ENCODE data around the gene CCIN.

Gene CCIN

DNA sequence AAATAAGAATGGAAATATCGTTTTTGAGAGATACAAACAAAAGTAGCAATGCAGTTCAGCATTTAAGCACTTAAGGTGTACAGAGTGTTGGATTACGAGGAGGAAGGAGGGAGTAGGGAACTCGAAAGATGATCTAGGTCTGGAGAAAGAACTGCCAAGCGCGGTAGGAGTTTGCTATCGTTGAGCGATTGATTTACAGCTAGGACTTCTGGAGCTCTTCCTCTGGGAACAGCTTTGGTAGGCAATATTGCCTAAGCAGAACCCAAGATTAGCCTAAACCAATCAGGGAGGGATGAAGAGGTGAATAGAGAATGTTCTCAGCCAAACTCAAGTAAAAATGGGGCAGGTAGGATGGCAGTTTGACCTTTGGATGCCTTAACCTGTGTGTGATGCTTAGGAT, 22.5 kb downstream of the CCIN start:
- H3K4me1 ChIP-seq (ENCODE audit: insufficient read depth, poor library complexity, severe bottlenecking), result peaks cover 15% of the 10 kb centered on the region
- H3K27ac ChIP-seq (ENCODE audit: poor library complexity, severe bottlenecking), result peak overlapping the region; percentile 54
- H3K27me3 ChIP-seq (ENCODE audit: insufficient read depth, poor library complexity, severe bottlenecking), result no peaks in the 10 kb centered on the region
- DNase-seq (ENCODE audit: low spot score) (no peak), ATAC-seq (ENCODE audit: low read depth) (no peak)
- peaks cover 23% of the 10 kb centered on the region for H3K36me3 ChIP-seq (ENCODE audit: low read depth)
- H3K4me3 ChIP-seq (ENCODE audit: severe bottlenecking), result peak overlapping the region; percentile 88
- TF ChIP-seq, protein P1, sequence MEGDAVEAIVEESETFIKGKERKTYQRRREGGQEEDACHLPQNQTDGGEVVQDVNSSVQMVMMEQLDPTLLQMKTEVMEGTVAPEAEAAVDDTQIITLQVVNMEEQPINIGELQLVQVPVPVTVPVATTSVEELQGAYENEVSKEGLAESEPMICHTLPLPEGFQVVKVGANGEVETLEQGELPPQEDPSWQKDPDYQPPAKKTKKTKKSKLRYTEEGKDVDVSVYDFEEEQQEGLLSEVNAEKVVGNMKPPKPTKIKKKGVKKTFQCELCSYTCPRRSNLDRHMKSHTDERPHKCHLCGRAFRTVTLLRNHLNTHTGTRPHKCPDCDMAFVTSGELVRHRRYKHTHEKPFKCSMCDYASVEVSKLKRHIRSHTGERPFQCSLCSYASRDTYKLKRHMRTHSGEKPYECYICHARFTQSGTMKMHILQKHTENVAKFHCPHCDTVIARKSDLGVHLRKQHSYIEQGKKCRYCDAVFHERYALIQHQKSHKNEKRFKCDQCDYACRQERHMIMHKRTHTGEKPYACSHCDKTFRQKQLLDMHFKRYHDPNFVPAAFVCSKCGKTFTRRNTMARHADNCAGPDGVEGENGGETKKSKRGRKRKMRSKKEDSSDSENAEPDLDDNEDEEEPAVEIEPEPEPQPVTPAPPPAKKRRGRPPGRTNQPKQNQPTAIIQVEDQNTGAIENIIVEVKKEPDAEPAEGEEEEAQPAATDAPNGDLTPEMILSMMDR (IDR thresholded peaks at IDR 0.05; ENCODE audit: poor library complexity, severe bottlenecking), result no peak
- H3K9me3 ChIP-seq (ENCODE audit: severe bottlenecking), result no peaks in the 10 kb centered on the region

DNA sequence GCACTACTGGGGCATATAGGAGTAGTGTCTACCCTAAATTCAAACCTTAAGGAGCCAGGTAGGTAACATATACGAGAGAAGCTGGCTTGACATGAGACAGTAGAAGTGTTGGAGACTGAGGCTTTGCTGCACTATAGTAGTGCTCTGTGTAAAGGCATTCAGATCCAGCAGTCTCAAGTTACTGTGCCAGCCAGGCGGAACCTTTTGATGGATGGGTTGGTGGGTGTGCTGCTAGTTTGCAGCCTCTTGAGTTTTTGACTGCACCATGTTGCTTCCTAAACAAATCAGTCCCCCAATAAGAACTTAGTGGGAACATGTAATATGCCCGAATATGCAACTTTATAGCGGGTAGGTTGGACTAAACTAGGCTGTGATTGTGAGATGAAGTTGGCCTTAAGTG, 23.0 kb downstream of the CCIN start:
- H3K27ac ChIP-seq (ENCODE audit: poor library complexity, severe bottlenecking), result no peak overlapping the region
- H3K27me3 ChIP-seq (ENCODE audit: insufficient read depth, poor library complexity, severe bottlenecking), result no peaks in the 10 kb centered on the region
- H3K9me3 ChIP-seq (ENCODE audit: severe bottlenecking), result no peaks in the 10 kb centered on the region
- ATAC-seq (ENCODE audit: low read depth) (0 out of 3 replicates have a peak, but pooled peaks have one; percentile 6), DNase-seq (ENCODE audit: low spot score) (no peak)
- TF ChIP-seq, protein P1 (IDR thresholded peaks at IDR 0.05; ENCODE audit: poor library complexity, severe bottlenecking), result no peak
- H3K36me3 ChIP-seq (ENCODE audit: low read depth), result peaks cover 28% of the 10 kb centered on the region
- peaks cover 15% of the 10 kb centered on the region for H3K4me1 ChIP-seq (ENCODE audit: insufficient read depth, poor library complexity, severe bottlenecking)
- H3K4me3 ChIP-seq (ENCODE audit: severe bottlenecking), result peak overlapping the region; percentile 88

DNA sequence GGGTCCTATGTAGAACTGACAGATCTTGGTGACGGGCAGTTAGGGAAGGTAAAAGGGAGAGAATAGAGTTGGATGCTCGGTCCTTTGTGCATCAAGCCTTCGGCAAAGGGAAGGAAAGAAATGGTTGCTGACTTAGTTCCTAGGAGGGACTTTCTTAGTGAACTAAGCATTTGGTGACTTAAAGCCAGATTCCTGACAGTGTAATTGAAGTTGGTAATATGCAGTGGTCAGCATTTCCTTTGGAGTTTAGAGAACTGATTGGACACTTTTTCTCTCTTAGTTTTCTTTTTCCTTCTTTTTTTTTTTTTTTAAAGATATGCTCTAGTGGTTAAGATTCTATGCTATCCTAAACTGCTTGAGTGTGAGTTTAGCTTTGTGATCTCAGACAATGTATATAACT, 23.8 kb downstream of the CCIN start:
- Histone ChIP-seq H3K27me3 (ENCODE audit: insufficient read depth, poor library complexity, severe bottlenecking) (no peaks in the 10 kb centered on the region), H3K4me1 (ENCODE audit: insufficient read depth, poor library complexity, severe bottlenecking) (peaks cover 15% of the 10 kb centered on the region), H3K27ac (ENCODE audit: poor library complexity, severe bottlenecking) (no peak overlapping the region), H3K4me3 (ENCODE audit: severe bottlenecking) (peak overlapping the region; percentile 88), H3K9me3 (ENCODE audit: severe bottlenecking) (no peaks in the 10 kb centered on the region), H3K36me3 (ENCODE audit: low read depth) (peaks cover 36% of the 10 kb centered on the region)
- no peak for DNase-seq (ENCODE audit: low spot score)
- ATAC-seq (ENCODE audit: low read depth), result no peak
- TF ChIP-seq, protein P1 (IDR thresholded peaks at IDR 0.05; ENCODE audit: poor library complexity, severe bottlenecking), result no peak

DNA sequence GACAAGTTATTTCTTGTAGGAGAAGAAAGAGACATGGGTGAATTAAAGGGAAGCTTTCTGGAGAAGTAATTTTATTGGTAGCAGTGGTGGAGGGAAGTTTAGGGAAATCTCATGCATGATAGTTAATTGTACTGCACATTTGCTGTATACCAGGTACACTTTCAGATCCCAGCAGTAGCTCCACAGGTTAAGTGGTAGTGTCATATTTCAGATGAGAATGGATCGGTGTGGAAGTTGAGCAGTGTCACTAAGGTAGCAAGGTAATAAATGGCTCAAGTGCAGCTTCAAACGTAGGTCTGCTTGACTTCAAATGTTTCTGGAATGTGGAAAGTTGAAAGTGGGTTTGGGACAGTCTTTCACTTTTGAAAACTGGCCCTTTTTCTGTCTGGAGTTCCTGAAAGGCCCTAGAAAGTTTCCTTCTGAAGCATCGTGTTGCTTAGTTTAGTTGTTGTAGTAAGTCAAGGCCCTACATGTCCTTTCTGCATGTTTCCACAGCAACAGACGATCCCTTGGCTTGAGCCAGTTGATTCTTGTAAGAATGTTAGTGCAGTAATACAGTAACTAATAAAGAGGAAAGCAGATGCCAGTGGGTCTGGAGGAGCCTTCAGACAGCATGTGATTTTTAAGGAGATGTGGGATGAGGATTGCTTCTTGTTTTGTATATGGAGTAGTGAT, 25.3 kb downstream of the CCIN start:
- Histone ChIP-seq H3K36me3 (ENCODE audit: low read depth) (peaks cover 47% of the 10 kb centered on the region), H3K27ac (ENCODE audit: poor library complexity, severe bottlenecking) (no peak overlapping the region), H3K27me3 (ENCODE audit: insufficient read depth, poor library complexity, severe bottlenecking) (no peaks in the 10 kb centered on the region), H3K4me3 (ENCODE audit: severe bottlenecking) (no peak overlapping the region), H3K4me1 (ENCODE audit: insufficient read depth, poor library complexity, severe bottlenecking) (peaks cover 15% of the 10 kb centered on the region), H3K9me3 (ENCODE audit: severe bottlenecking) (no peaks in the 10 kb centered on the region)
- no peak for DNase-seq (ENCODE audit: low spot score)
- TF ChIP-seq, protein P1 (IDR thresholded peaks at IDR 0.05; ENCODE audit: poor library complexity, severe bottlenecking), result no peak
- ATAC-seq (ENCODE audit: low read depth), result no peak

GRCh38 chr9:36204906-36205547, 35.8 kb downstream of the CCIN start:
- H3K4me3 ChIP-seq (ENCODE audit: severe bottlenecking), result no peak overlapping the region
- H3K9me3 ChIP-seq (ENCODE audit: severe bottlenecking), result no peaks in the 10 kb centered on the region
- peaks cover 99% of the 10 kb centered on the region for H3K36me3 ChIP-seq (ENCODE audit: low read depth)
- H3K4me1 ChIP-seq (ENCODE audit: insufficient read depth, poor library complexity, severe bottlenecking), result no peaks in the 10 kb centered on the region
- TF ChIP-seq, protein P1 (IDR thresholded peaks at IDR 0.05; ENCODE audit: poor library complexity, severe bottlenecking), result peak; percentile 28
- H3K27ac ChIP-seq (ENCODE audit: poor library complexity, severe bottlenecking), result no peak overlapping the region
- H3K27me3 ChIP-seq (ENCODE audit: insufficient read depth, poor library complexity, severe bottlenecking), result no peaks in the 10 kb centered on the region
- DNase-seq (ENCODE audit: low spot score) (no peak), ATAC-seq (ENCODE audit: low read depth) (peak; percentile 42; the same call in 2 of the 3 replicates)

Measured in RWPE2 (cell line).